NCI-H2081 (cell line): ENCODE measurements around the gene SPC24.
A peak's percentile ranks its signal among the peaks of the same experiment; 100 is the strongest.
"Not testable (repeated sequence)": the region's sequence is repeated elsewhere in the genome, so short reads cannot be mapped to it uniquely, and the experiment has no call there.

Experiments used
- DNase-seq, 2 experiments: peaks; one replicate each; lab custom pipeline; 2025; lab: John Stamatoyannopoulos, UW

The SPC24 gene

DNA sequence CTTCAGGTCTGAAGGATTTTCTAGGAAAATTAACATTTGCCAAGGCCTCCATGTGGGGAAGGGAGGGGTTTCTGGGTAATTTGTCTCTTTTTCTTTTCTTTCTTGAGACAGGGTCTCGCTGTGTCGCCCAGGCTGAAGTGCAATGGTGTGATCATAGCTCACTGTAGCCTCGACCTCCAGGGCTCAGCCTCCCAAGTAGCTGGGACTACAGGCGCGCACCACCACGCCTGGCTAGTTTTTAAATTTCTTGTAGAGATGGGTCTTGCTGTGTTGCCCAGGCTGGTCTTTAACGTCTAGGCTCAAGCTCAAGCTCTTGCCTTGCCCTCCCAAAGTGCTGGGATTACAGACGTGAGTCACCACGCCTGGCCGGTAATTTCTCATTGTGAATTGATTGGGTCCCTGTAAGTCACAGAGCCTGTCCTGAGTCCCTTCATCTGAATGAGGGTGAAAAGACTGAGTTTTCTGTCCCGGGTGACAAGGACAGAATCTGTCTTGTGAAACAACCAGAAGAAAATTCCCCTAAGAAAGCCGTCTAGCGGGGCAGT is 10.0 kb upstream of the SPC24 start:
- no peak for DNase-seq

DNA sequence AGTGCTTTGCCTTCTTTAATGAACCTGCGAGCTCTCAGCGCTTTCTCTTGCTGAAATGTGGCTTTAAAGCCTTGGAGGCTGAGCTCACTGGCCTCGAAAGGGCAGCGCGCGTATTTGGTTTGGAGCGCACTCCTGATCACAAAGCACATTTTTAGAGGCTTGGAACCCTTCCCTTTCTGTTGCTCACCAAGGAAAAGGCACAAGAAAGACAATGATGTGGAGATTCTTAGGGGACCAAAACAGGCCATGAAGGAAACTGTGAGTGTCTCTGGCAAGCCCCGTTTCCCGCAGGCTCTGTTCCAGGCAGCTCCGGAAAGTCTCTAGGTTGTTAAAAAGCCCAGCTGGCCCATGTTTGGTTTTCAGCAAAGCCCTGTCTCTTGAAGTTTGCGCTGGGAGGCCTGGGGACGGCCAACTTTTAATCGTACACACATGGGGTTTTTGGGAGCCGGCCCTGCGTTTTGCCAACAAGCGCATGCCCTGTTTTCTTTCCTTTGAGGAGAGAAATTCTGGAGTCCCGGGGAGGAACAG is 9.4 kb upstream of the SPC24 start:
- no peak for DNase-seq

GRCh38 chr19:11164296-11164695 is 8.7 kb upstream of the SPC24 start:
- no peak for DNase-seq

DNA sequence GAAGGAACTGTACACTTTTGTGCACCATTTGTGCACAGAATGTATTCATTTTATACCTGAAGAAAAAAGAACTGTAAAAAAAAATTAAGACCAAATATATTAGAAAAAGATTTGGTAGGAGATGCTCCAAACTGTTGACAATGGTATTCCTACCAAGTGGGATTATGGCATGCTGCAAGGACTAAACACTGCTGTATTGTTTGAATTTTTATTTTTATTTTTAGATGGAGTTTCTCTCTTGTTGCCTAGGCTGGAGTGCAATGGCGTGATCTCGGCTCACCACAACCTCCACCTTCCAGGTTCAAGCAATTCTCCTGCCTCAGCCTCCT is 4.8 kb upstream of the SPC24 start:
- DNase-seq, result not testable (repeated sequence)

DNA sequence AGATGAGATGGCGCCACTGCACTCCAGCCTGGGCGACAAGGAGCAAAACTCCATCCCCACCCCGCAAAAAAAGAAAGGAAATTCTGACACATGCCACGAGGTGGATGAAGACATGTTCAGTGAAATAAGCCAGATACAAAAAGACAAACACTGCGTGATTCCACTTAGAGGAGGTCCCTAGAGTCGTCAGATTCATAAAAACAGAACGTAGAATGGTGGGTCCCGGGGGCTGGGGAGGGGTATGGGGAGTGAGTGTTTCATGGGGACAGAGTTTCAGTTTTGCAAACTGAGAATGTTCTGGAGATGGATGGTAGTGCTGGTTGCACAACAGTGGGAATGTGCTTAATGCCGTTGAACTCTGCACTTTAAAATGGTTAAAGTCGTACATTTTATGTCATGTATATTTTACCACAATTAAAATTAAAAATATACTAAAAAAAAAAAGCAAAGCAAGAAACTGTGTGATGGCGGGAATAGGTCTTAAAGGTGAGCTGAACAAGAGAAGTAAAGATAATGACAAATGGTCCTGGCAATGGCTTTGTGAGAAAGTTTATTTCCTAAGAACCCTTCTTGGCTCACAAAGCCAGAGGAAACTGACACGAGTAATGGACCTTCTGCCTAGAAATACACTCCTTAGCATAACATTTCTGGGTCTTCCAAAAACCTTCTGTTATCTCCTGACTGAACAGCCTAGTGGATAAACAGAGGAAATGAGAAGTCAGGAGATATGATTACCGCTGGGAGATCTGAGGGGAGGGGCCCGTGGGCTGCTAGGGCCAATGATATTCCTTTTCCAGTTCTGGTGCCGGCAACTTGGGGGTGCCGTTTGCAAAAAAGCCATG is 4.2 kb upstream of the SPC24 start:
- no peak for DNase-seq

- no peak for DNase-seq
Measured at GRCh38 chr19:11154683-11155047, 917 bp downstream of the SPC24 start.

DNA sequence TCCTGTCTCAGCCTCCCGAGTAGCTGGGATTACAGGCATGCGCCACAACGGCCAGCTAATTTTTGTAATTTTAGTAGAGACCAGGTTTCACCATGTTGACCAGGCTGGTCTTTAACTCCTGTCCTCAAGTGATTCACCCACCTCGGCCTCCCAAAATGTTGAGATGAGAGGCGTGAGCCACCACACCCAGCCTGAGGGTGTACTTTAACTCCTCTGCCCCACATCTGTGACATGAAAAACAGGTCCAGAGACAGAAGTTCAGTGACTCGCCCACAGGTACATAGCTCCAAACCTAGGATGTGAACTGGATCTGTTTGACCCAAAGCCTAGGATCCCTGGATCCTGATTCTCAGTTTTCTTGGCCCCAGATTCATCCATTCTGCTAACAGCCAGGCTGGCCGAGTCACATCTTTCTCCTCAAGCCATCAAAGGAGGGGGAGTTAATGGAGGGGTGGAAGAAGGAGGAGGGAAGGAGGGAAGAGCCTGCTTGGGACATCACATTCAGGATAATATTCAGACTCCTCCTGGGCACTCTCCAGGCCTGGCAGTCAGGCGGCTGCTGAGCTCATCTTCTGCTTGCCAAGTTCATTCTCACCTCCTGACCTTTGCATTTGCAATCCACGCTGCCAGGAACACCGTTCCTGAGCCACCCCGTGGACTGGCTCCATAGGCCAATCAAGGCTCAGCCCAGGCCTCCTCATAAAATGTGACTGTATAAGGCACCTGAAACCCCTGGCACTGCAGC is 3.1 kb downstream of the SPC24 start:
- DNase-seq, result no peak

DNA sequence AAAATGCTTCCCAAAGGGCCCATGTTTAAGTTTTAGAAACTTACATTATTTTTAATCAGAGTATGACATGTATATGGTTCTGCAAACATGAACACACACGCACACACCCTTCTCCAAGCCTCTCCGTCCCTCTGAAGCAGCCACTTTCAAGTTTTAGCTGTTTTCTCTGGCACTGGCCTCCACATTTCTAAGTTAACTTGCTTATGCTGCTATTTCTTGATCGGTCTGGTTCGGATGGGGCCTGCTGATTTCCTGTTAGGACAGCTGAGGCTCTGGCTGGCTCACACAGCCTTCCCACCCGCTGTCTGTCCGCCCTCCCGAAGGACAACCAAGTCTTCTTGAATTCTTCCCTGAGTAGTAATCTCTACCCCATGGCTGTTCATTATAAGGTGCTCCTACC is 4.4 kb downstream of the SPC24 start:
- DNase-seq, result no peak

- DNase-seq, result no peak
Measured at GRCh38 chr19:11148001-11148400, 7.6 kb downstream of the SPC24 start.

DNA sequence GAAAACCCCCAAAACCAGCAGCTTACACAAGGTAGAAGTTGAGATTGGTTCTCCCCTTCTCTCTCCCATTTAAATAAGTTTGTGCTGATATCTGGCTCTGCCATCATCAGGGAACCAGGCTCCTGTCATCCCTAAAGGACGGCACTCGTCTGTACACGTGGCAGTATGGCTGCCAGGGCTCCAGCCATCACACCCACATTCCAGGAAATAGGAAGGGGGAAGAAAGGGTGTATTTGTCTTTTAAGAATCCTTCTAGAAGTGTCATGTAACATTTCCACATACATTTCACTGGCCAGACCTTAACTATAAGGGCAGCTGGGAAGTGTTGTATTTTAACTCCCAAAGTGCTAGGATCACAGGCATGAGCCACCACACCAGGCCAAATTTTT is 10.1 kb downstream of the SPC24 start:
- DNase-seq, result no peak

DNA sequence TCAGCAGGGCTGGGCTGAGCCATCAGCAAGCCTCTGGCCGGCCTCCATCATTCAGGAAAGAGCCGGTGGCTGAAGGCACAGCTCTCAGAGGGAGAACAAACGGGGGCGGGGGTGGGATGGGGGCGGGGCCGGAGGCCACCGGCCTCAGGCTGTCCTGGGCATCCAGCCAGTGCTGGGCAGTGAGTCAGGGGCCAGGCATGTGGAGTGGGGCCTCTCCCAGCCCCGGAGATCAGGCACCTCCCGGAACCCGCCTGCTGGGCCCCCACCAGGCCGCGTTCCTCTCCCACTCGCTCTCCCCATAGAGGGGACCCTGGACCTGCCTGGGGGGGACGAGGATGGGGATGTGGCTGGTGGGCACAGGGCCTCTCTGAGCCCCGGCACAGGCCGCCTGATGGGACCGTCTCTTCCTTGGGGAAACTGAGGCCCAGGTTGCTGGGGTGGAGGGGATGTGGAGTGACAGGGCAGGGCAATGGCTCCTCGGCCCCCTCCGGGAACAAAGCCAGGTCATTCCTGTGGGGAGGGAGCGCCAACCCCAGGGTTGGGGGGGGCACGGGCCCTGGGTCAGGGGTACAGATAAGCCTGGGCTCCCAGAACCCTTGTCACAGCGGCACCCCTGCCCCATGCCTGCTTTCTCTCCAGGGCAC is 12.9 kb downstream of the SPC24 start:
- no peak for DNase-seq

GRCh38 chr19:11141937-11142527 is 13.6 kb downstream of the SPC24 start:
- no peak for DNase-seq

DNA sequence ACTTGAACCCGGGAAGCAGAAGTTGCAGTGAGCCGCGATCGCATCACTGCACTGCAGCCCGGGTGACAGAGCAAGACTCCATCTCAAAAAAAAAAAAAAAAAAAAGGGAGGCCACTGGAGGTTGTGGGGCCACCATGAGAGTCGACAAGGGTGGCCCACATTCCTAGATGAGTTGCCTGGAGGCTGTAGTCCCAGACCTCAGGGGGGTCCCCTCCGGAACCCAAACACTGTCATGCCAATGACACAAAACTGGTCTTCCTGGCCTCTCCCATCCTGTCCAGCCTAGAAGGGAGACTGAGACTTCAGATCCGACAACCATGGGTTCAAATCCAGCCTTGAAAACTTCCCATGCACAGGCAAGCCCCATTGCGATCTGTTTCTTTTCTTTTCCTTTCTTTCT is 14.7 kb downstream of the SPC24 start:
- no peak for DNase-seq

DNA sequence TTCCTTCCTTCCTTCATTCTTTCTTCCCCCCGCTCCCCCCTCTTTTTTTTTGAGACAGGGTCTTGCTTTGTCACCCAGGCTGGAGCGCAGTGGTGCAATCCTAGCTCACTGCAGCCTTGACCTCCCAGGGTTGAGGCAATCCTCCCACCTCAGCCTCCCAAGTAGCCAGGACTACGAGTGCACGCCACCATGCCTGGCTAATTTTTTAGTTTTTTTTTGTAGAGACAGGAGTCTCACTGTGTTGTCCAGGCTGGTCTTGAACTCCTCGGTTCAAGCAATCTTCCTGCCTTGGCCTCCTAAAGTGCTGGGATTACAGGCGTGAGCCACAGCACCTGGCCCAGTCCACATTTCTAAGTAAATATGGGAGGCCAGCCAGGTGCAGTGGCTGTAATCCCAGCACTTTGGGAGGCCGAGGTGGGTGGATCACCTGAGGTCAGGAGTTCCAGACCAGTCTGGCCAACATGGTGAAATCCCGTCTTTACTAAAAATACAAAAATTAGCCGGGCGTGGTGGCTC is 15.5 kb downstream of the SPC24 start:
- not testable (repeated sequence) for DNase-seq

DNA sequence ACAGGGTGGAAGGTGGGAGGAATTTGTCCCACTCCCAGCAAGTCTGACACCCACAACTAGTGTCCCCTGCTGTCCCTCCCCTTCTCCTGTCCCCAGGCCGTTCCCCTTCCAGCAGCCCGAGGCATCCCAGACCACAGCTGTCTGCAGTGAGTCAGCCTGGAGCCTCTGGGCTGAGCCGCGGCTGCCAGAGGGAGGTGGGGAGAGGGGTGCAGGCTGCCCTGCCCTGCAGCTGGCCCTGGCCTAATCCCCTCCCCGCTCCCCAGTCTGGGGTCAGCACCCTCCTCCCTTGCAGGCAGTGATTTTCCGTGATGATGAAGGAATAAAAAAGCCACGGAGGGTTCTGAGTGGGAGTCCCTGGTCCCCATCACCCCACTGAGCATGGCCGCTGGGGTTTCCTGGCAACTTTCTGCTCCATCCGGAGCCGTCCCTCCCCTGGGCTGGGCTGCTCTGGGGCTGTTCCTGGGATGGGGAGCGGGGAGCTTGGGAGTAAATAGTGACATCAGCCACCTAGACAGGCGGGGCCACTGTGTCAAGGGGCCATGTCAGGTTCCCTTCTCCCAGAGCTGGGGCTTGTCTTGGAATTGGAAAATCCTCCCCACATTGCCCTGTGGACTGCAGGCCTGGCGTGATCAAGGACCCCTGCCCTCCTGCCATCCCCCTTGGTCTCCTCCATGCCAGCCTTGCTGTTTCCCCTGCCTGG is 16.8 kb downstream of the SPC24 start:
- peak in 1 of 2 experiments; percentile 38 for DNase-seq

- DNase-seq, result peak; percentile 93 to 96
Measured at GRCh38 chr19:11137542-11138384, 17.8 kb downstream of the SPC24 start.

DNA sequence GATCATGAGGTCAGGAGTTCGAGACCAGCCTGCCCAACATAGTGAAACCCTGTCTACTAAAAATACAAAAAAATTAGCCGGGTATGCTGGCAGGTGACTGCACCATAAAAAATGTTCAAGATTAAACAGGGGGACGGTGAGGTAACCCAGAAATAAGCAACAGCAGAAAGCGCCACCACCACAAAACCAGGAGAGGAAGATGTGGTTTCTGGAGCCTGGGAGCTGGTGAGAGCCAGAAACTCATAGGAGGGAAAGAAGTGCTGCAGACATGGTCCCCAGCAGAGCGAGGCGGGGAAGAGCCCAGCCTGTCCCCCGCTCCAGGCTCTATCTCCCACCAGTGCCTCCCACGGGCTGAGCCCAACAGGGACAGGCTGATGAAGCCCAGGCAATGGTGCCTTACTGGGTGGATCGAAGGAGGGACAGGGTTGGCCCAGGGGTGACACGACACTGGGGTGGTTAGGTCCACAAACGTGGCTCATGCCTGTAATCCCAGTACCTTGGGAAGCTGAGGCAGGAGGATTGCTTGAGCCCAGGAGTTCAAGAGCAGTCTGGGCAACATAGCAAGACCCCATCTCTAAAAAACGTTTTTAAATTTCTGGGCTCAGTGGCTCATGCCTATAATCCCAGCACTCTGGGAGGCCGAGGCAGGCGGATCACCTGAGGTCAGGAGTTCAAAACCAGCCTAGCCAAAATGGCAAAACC is 19.0 kb downstream of the SPC24 start:
- DNase-seq, result no peak

DNA sequence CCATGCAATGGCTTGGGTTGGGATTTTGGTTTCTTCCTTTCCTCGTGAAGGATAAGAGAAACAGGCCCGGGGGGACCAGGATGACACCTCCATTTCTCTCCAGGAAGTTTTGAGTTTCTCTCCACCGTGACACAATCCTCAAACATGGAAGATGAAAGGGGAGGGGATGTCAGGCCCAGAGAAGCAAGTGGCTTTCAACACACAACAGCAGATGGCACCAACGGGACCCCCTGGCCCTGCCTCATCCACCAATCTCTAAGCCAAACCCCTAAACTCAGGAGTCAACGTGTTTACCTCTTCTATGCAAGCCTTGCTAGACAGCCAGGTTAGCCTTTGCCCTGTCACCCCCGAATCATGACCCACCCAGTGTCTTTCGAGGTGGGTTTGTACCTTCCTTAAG is 24.1 kb downstream of the SPC24 start:
- DNase-seq, result no peak

DNA sequence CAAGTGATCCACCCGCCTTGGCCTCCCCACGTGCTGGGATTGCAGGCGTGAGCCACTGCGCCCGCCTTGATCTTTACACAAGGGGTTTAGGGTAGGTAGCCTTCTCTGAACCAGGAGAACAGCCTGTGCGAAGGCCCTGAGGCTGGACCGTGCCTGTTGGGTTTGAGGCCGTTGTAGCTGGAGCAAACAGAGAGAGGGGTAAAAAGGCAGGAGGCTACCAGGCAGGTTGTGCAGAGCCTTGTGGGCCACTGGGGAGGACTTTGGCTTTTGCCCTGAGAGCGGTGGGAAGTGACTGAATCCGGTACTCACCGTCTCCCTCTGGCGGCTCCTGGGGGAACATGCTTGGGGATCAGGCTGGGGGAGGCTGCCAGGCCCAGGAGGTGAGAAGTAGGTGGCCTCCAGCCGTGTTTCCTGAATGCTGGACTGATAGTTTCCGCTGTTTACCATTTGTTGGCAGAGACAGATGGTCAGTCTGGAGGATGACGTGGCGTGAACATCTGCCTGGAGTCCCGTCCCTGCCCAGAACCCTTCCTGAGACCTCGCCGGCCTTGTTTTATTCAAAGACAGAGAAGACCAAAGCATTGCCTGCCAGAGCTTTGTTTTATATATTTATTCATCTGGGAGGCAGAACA is 24.6 kb downstream of the SPC24 start:
- peak; percentile 50 to 55 for DNase-seq
